Astrocyte (in vitro differentiated cells and primary cell): ENCODE measurements around the gene NOTCH4.
A peak's percentile ranks its signal among the peaks of the same experiment; 100 is the strongest.

Experiments
- CTCF ChIP-seq: IDR thresholded peaks from 2 replicates; pipeline ENCODE4 v1.5.1; 2011; ENCODE audit warnings: low read depth, mild to moderate bottlenecking, inconsistent platforms, low read length, moderate library complexity; ENCODE audit not compliant: insufficient read depth
- EZH2 ChIP-seq: IDR thresholded peaks from 2 replicates; pipeline ENCODE4 v1.6.1; 2012; ENCODE audit warnings: mild to moderate bottlenecking, low read length, inconsistent platforms; ENCODE audit not compliant: insufficient read depth

GRCh38 chr6:32244946-32245398 lies 21.1 kb upstream of the NOTCH4 start:
- peak; percentile 72 for TF ChIP-seq CTCF
- TF ChIP-seq EZH2 = no peak
